NOMO-1 treated with dmso at 0.1 percent for 144 hours (cell line): ENCODE measurements around the gene ILDR1.

Source experiments
- DNase-seq: peaks from one replicate; lab custom pipeline; 2025; ENCODE audit not compliant: unreplicated experiment; lab: John Stamatoyannopoulos, UW

The ILDR1 gene

GRCh38 chr3:121994551-121994950 is 27.5 kb downstream of the ILDR1 start:
- DNase-seq: no peak

GRCh38 chr3:121992601-121993560 is 29.2 kb downstream of the ILDR1 start:
- DNase-seq: no peak

- no peak for DNase-seq
Observed at GRCh38 chr3:121989943-121990342, 32.1 kb downstream of the ILDR1 start.

GRCh38 chr3:121988146-121988545 is 33.9 kb downstream of the ILDR1 start:
- no peak for DNase-seq

- no peak for DNase-seq
Observed at GRCh38 chr3:121985846-121986245, 36.2 kb downstream of the ILDR1 start.

GRCh38 chr3:121981473-121981872 is 40.6 kb downstream of the ILDR1 start:
- DNase-seq: no peak

GRCh38 chr3:121980450-121980796 is 41.6 kb downstream of the ILDR1 start:
- no peak for DNase-seq

GRCh38 chr3:121979734-121980449 is 42.2 kb downstream of the ILDR1 start:
- no peak for DNase-seq

GRCh38 chr3:121979246-121979645 is 42.8 kb downstream of the ILDR1 start:
- no peak for DNase-seq

- no peak for DNase-seq
Observed at GRCh38 chr3:121976727-121977126, 45.3 kb downstream of the ILDR1 start.

GRCh38 chr3:121975702-121976302 is 46.2 kb downstream of the ILDR1 start:
- DNase-seq: no peak

GRCh38 chr3:121974601-121975111 is 47.4 kb downstream of the ILDR1 start:
- no peak for DNase-seq

- DNase-seq: no peak
Observed at GRCh38 chr3:121970047-121970446, 52.0 kb downstream of the ILDR1 start.

GRCh38 chr3:121969631-121970030 is 52.4 kb downstream of the ILDR1 start:
- no peak for DNase-seq

GRCh38 chr3:121963608-121964007 is 58.4 kb downstream of the ILDR1 start:
- no peak for DNase-seq

- no peak for DNase-seq
Observed at GRCh38 chr3:121962443-121962842, 59.6 kb downstream of the ILDR1 start.

- DNase-seq: no peak
Observed at GRCh38 chr3:121961283-121961682, 60.8 kb downstream of the ILDR1 start.

GRCh38 chr3:121958801-121959200 is 63.2 kb downstream of the ILDR1 start:
- no peak for DNase-seq

- no peak for DNase-seq
Observed at GRCh38 chr3:121957674-121958415, 64.2 kb downstream of the ILDR1 start.

- no peak for DNase-seq
Observed at GRCh38 chr3:121956363-121956762, 65.7 kb downstream of the ILDR1 start.
